Choroid plexus epithelial cell (primary cell): ENCODE measurements around the gene PAM.
"Not testable (repeated sequence)": the region's sequence is repeated elsewhere in the genome, so short reads cannot be mapped to it uniquely, and the experiment has no call there.

Experiments
- DNase-seq: peaks from one replicate; pipeline ENCODE4 v3.0.0-alpha.2; 2010; ENCODE audit warnings: low read depth
- H3K4me3 ChIP-seq: 2 replicates; pipeline ENCODE4 v1.5.1; 2011; ENCODE audit warnings: low read depth, mild to moderate bottlenecking, control low read depth, low read length, moderate library complexity
- TF ChIP-seq, protein P1 (sequence below): conservative IDR thresholded peaks from 2 replicates; pipeline ENCODE4 v1.5.1; 2011; ENCODE audit warnings: low read depth, mild to moderate bottlenecking, control low read depth, inconsistent platforms, low read length, moderate library complexity

Gene PAM

DNA sequence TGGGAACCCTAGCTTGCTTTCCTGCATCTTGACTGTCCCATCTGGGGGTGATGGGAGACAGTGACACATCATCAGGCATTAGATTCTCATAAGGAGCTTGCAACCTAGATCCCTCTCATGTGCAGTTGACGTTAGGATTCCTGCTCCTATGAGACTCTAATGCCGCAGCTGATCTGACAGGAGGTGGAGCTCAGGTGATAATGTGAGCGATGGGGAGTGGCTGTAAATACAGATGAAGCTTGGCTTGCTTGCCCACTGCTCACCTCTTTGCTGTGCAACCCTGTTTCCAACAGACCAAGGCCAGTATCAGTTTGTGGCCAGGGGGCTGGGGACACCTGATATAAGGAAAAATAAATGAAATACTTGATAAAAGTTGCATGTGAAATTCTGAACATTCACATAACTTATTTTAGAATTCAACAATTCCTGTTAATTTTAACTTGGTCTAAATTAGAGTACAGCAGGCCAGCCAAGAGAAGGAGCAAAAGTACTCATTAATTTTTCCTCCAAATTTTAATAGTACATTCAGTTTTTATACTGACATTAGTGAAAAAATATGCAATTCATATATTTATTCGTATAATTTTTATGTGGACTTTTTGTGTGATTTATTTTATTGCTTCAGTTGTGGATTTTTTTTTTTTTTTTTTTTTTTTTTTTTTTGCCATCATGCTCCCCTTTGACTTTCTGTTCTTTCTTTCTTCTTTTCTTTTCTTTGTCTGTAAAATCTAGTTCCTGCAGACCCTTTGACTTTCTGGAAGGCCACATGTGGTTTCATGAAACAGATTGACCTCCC lies 11.4 kb downstream of the PAM start:
- TF ChIP-seq, protein P1, sequence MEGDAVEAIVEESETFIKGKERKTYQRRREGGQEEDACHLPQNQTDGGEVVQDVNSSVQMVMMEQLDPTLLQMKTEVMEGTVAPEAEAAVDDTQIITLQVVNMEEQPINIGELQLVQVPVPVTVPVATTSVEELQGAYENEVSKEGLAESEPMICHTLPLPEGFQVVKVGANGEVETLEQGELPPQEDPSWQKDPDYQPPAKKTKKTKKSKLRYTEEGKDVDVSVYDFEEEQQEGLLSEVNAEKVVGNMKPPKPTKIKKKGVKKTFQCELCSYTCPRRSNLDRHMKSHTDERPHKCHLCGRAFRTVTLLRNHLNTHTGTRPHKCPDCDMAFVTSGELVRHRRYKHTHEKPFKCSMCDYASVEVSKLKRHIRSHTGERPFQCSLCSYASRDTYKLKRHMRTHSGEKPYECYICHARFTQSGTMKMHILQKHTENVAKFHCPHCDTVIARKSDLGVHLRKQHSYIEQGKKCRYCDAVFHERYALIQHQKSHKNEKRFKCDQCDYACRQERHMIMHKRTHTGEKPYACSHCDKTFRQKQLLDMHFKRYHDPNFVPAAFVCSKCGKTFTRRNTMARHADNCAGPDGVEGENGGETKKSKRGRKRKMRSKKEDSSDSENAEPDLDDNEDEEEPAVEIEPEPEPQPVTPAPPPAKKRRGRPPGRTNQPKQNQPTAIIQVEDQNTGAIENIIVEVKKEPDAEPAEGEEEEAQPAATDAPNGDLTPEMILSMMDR, result no peak
- no peak for DNase-seq
- H3K4me3 ChIP-seq, result no peak overlapping the region

DNA sequence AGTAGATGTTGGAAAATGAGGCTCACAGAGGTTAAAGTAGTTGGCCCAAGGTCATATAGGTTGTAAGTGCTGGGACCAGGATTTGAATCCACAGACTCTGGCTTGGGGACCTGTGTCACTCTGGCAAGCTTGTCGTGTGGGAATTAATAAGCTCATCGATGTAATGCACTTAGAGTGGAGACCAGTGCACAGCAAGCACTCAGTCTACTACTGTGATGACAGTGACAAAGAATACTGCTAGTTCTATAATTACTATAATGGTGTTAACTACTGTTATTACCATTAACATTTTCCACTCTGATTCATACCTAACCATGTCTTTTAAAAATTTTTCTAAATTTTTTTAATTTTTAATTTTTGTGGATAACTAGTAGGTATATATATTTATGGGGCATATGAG lies 12.8 kb downstream of the PAM start:
- DNase-seq, result no peak
- no peak overlapping the region for H3K4me3 ChIP-seq
- TF ChIP-seq, protein P1, result no peak

DNA sequence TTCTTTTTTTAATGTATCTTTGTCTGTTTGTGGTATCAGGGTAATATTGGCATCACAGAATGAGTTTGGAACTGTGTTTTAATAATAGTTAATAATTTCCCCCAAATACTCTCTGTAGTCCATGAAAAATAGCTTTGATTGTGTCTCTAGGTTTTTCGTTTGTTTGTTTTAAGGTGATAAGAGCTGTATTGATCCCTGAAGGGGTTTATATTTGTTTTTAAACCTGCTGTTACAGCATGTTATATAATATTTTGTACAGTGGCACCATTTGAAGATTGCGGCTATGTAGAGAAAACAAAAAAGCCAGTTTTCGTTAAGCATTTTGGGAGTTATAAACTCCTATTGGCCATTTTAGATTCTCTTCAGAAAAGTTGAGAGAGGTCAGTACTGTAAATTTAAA lies 15.7 kb downstream of the PAM start:
- no peak overlapping the region for H3K4me3 ChIP-seq
- TF ChIP-seq, protein P1, result no peak
- no peak for DNase-seq

DNA sequence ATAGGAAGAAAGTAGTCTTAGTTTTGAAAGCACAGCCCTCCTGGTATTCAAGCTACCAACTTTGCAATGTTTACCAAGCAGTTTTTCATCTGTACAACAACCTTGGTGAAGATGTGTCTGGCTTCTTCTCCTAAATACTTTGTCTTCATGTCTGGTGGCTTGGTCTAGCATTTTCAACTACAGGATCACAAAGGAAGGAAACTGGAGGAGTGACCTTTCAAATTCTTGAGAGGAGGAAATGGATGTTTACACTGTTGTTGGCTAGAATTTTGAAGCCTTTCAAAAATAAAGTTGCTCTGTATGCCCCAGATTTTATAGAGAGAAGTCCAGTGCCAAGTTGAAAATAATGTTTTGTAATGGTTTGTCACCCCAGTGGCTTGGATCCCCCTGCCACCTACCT lies 16.3 kb downstream of the PAM start:
- no peak overlapping the region for H3K4me3 ChIP-seq
- peak; percentile 37 for DNase-seq
- TF ChIP-seq, protein P1, result no peak

DNA sequence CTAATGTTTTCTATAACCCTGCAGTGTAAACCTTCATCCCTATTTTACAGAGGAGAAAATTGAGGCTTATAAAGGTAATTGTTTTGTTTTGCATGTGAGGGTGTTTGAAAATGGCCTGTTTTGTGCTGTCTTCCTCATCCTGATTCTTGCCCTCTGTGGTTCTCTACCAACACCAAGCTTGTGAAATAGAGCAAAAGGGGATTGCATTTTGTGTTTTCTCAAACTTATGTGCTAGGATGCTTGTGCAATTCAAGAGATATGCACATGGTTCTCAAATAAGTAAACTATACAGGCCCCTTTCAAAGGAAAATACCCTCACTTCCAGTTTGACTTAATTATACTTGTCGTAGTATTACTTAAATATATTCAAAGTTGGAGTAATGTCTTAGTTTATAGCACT lies 17.2 kb downstream of the PAM start:
- no peak overlapping the region for H3K4me3 ChIP-seq
- DNase-seq, result peak; percentile 83
- TF ChIP-seq, protein P1, result no peak

DNA sequence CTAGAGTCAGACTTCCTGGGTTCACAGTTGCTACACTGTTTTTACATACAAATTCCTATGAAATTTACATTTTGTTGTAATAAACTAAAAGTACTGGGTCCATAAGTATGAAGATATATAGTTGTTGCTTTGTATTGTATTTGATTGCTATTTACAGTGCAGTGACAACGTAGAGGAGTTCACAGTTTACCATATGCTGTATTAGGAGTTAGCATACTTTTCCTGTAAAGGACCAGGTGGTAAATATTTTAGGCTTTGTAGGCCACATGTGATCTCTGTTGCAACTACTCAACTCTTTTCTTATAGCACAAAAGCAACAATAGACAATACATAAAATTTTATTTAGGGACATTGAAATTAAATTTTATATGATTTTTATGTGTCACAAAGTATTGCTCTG lies 18.0 kb downstream of the PAM start:
- DNase-seq, result no peak
- TF ChIP-seq, protein P1, result no peak

DNA sequence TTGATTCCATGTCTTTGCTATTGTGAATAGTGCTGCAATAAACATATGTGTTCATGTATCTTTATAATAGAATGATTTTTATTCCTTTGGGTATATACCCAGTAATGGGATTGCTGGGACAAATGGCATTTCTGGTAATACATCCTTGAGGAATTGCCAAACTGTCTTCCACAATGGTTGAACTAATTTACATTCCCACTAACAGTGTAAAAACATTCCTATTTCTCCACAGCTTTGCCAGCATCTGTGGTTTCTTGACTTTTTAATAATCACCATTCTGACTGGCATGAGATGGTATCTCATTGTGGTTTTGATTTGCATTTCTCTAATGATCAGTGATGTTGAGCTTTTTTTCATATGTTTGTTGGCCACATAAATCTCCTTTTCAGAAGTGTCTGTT lies 20.7 kb downstream of the PAM start:
- not testable (repeated sequence) for DNase-seq, H3K4me3 ChIP-seq

More for the DNA sequence above, 18.0 kb downstream of the PAM start:
- H3K4me3 ChIP-seq, result no peak overlapping the region

DNA sequence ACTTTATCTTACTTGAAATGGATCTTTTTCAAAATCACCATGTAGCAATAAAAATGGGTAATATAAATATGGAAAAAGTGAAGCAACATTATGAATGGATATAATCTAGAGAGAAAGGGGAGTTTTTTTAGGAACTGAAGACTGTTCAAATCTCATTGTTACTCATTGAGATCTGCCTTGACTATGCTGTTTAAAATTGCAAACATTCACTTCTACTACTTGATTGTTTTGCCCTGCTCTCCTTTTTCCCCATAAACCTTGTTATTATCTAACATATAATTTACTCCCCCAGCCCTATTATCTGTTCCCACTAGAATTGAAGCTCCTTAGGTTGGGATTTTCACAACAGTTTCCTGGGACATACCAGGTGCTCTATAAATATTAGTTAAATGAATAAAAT lies 22.0 kb downstream of the PAM start:
- DNase-seq, result no peak
- H3K4me3 ChIP-seq, result no peak overlapping the region
- TF ChIP-seq, protein P1, result no peak
